T-helper 1 cell (primary cell): Measurements from ENCODE around the gene GTF2IRD1.
"Not testable (repeated sequence)": the region's sequence is repeated elsewhere in the genome, so short reads cannot be mapped to it uniquely, and the experiment has no call there.

ENCODE experiments used
- DNase-seq, 5 donors: peaks; one replicate each; pipeline ENCODE4 v3.0.0-alpha.2; 2012 to 2020

GTF2IRD1 gene

GRCh38 chr7:74606909-74607510 lies 153.3 kb downstream of the GTF2IRD1 start:
- DNase-seq = no peak

- DNase-seq = no peak
These were observed 158.5 kb downstream of the GTF2IRD1 start for GRCh38 chr7:74612015-74612829.

- no peak for DNase-seq
These were observed 162.5 kb downstream of the GTF2IRD1 start for GRCh38 chr7:74615933-74616780.

GRCh38 chr7:74617180-74617744 lies 163.6 kb downstream of the GTF2IRD1 start:
- DNase-seq = no peak

GRCh38 chr7:74619235-74619860 lies 165.6 kb downstream of the GTF2IRD1 start:
- no peak for DNase-seq

GRCh38 chr7:74622228-74622749 lies 168.6 kb downstream of the GTF2IRD1 start:
- no peak for DNase-seq

GRCh38 chr7:74623135-74623534 lies 169.4 kb downstream of the GTF2IRD1 start:
- no peak for DNase-seq

GRCh38 chr7:74625446-74625845 lies 171.7 kb downstream of the GTF2IRD1 start:
- no peak for DNase-seq

- no peak for DNase-seq
These were observed 174.1 kb downstream of the GTF2IRD1 start for GRCh38 chr7:74627661-74628411.

- DNase-seq = no peak
These were observed 178.8 kb downstream of the GTF2IRD1 start for GRCh38 chr7:74632505-74632904.

- DNase-seq = no peak
These were observed 179.8 kb downstream of the GTF2IRD1 start for GRCh38 chr7:74633451-74633921.

GRCh38 chr7:74637745-74638144 lies 184.0 kb downstream of the GTF2IRD1 start:
- DNase-seq = no peak

GRCh38 chr7:74650055-74650454 lies 196.3 kb downstream of the GTF2IRD1 start:
- peak; percentile 20 to 79 (median 45) for DNase-seq

GRCh38 chr7:74650493-74651132 lies 196.9 kb downstream of the GTF2IRD1 start:
- peak in 1 of 5 donors; percentile 36 for DNase-seq

GRCh38 chr7:74651133-74651504 lies 197.4 kb downstream of the GTF2IRD1 start:
- not testable (repeated sequence) for DNase-seq
